Measurements from ENCODE around the gene SEZ6L2. TPM values are rescaled to one million over a fixed set of nuclear protein-coding genes. Genes with fewer than 3 reads are reported as not detected.
A peak's percentile ranks its signal among the peaks of the same experiment; 100 is the strongest.

Gene SEZ6L2
- total RNA-seq, 1 experiment from 2014 or later = 44.7 TPM

GRCh38 chr16:29922326-29922725 lies 23.0 kb upstream of the SEZ6L2 start:
- no peak overlapping the region for H2BK20ac ChIP-seq (ENCODE audit: low read depth, low read length, poor library complexity, severe bottlenecking)
- H3K79me1 ChIP-seq (ENCODE audit: insufficient read depth, low read depth, low read length, poor library complexity, severe bottlenecking) = no peaks in the 10 kb centered on the region
- no peak overlapping the region for H2BK12ac ChIP-seq (ENCODE audit: insufficient read length, low read depth, low read length)
- H3K4me3 Mint-ChIP-seq = no peak overlapping the region
- H3K18ac ChIP-seq (ENCODE audit: insufficient read length, low read depth, low read length) = no peak overlapping the region
- peaks cover 2 to 36% (median 34%) of the 10 kb centered on the region in 3 experiments; a peak in 6 of 7 replicates for H3K36me3 Mint-ChIP-seq (ENCODE audit: insufficient read depth in 1 of 3, low read depth in 3 of 3)
- no peaks in the 10 kb centered on the region for H3K27me3 Mint-ChIP-seq (ENCODE audit: low read depth)
- peaks cover 7% of the 10 kb centered on the region; the same call in 1 of the 2 replicates for H3K4me1 ChIP-seq (ENCODE audit: insufficient read depth, low read length)
- peaks cover 17 to 21% of the 10 kb centered on the region in 2 experiments for H3K4me1 Mint-ChIP-seq
- H4K91ac ChIP-seq (ENCODE audit: insufficient read length, low read depth, low read length) = no peak overlapping the region
- H3K4me2 ChIP-seq (ENCODE audit: insufficient read depth, insufficient read length, low read length) = no peak overlapping the region
- H2BK120ac ChIP-seq (ENCODE audit: low read depth, low read length, poor library complexity, severe bottlenecking) = no peak overlapping the region
- H3K9me3 ChIP-seq (ENCODE audit: control insufficient read depth, low read depth, low read length) = no peaks in the 10 kb centered on the region
- DNase-seq = no peak
- H4K8ac ChIP-seq (replicated peaks; ENCODE audit: insufficient read length, low read depth, low read length) = no peak overlapping the region
- H3K14ac ChIP-seq (ENCODE audit: insufficient read depth, low read length) = no peak overlapping the region
- peaks cover 20% of the 10 kb centered on the region for H3K23me2 ChIP-seq (ENCODE audit: insufficient read length, low read depth, low read length, poor library complexity, severe bottlenecking)
- H3K9me3 Mint-ChIP-seq = no peaks in the 10 kb centered on the region
- H3K27me3 ChIP-seq (ENCODE audit: insufficient read depth, low read length) = no peaks in the 10 kb centered on the region
- H3K27ac ChIP-seq (ENCODE audit: insufficient read length, low read depth, low read length) = no peak overlapping the region
- no peak overlapping the region for H2AK5ac ChIP-seq (ENCODE audit: insufficient read length, low read length)
- H3K79me2 ChIP-seq (ENCODE audit: insufficient read depth, low read length) = no peaks in the 10 kb centered on the region
- H3T11ph ChIP-seq (ENCODE audit: low read length) = no peak overlapping the region
- WGBS (ENCODE audit: extremely low coverage, insufficient read length, low lambda C conversion rate) = no CpG with 5 or more reads among the region's 2 CpGs
- H3K9ac ChIP-seq (ENCODE audit: extremely low read depth, insufficient read length, low read length) = no peak overlapping the region
- no peak overlapping the region for H3K56ac ChIP-seq (ENCODE audit: insufficient read length, low read depth, low read length)
- no peak overlapping the region for H2AFZ ChIP-seq (ENCODE audit: low read length)
- no peaks in the 10 kb centered on the region for H4K20me1 ChIP-seq (ENCODE audit: control insufficient read depth, insufficient read depth, insufficient read length)
- H2BK15ac ChIP-seq (ENCODE audit: low read depth, low read length) = no peak overlapping the region
- H3K23ac ChIP-seq (ENCODE audit: insufficient read length, low read depth, low read length) = no peak overlapping the region
- no peak overlapping the region for H3K4ac ChIP-seq (ENCODE audit: low read depth, low read length)
- no peak for TF ChIP-seq CTCF (conservative IDR thresholded peaks at IDR 0.05)
- no peak overlapping the region for H2BK5ac ChIP-seq (ENCODE audit: insufficient read length, low read length)
- no peak overlapping the region for H4K5ac ChIP-seq (ENCODE audit: insufficient read length, low read depth, low read length)
- H3K27ac Mint-ChIP-seq = peak overlapping the region in 1 of 3 experiments; percentile 75; a peak in 1 of 7 replicates

Data from H9 (cell line).